Neural cell (in vitro differentiated cells): ENCODE data around the gene RNU6-1. TPM values are rescaled to one million over a fixed set of nuclear protein-coding genes. Genes with fewer than 3 reads are reported as not detected.

Experiments
- H2AFZ ChIP-seq: fragments of 200-600, 300-800 bp; sonication (generic), shearing (Covaris generic); 2 replicates; pipeline ENCODE4 v1.6.0; 2014; ENCODE audit warnings: low read depth, mild to moderate bottlenecking, antibody characterized with exemption, low read length, moderate library complexity
- H3F3A ChIP-seq: fragments of 200-600 bp; shearing (Covaris generic); 2 replicates; pipeline ENCODE4 v1.6.1; 2016; ENCODE audit warnings: mild to moderate bottlenecking, moderate library complexity, mixed read lengths, antibody characterized with exemption, low read length; ENCODE audit not compliant: insufficient read depth, poor library complexity, severe bottlenecking
- H3K27ac ChIP-seq: fragments of 200-600, 300-800 bp; sonication (generic), shearing (Covaris generic); 2 replicates; pipeline ENCODE4 v1.5.1; 2014; ENCODE audit warnings: mild to moderate bottlenecking, low read length, moderate library complexity
- H3K27me3 ChIP-seq: fragments of 300-800, 200-600 bp; sonication (generic), shearing (Covaris generic); 2 replicates; pipeline ENCODE4 v1.6.0; 2014; ENCODE audit warnings: mild to moderate bottlenecking, low read depth, low read length, moderate library complexity; ENCODE audit not compliant: insufficient read depth
- H3K36me3 ChIP-seq: fragments of 300-800, 200-600 bp; sonication (generic), shearing (Covaris generic); 2 replicates; pipeline ENCODE4 v1.5.1; 2014; ENCODE audit warnings: mild to moderate bottlenecking, antibody characterized with exemption, low read length, moderate library complexity; ENCODE audit not compliant: insufficient read depth
- H3K4me2 ChIP-seq: fragments of 300-800, 200-600 bp; sonication (generic), shearing (Covaris generic); 2 replicates; pipeline ENCODE4 v1.6.0; 2014; ENCODE audit warnings: mild to moderate bottlenecking, low read length
- H3K4me3 ChIP-seq: fragments of 300-800, 200-600 bp; sonication (generic), shearing (Covaris generic); 2 replicates; pipeline ENCODE4 v1.5.1; 2014; ENCODE audit warnings: mild to moderate bottlenecking, low read length, moderate library complexity
- H3K79me2 ChIP-seq: fragments of 200-600 bp; shearing (Covaris generic); replicated peaks from 2 replicates; pipeline ENCODE4 v1.6.0; 2014; ENCODE audit warnings: mild to moderate bottlenecking, low read length, moderate library complexity; ENCODE audit not compliant: insufficient read depth
- H3K9ac ChIP-seq: fragments of 300-800, 200-600 bp; sonication (generic), shearing (Covaris generic); 2 replicates; pipeline ENCODE4 v1.6.1; 2016; ENCODE audit warnings: mild to moderate bottlenecking, low read length, mixed read lengths
- H3K9me2 ChIP-seq: fragments of 200-600 bp; shearing (Covaris generic); 2 replicates; pipeline ENCODE4 v1.6.1; 2016; ENCODE audit warnings: mild to moderate bottlenecking, low read length, mixed read lengths; ENCODE audit not compliant: insufficient read depth
- H3K9me3 ChIP-seq: fragments of 200-600, 300-800 bp; sonication (generic), shearing (Covaris generic); 2 replicates; pipeline ENCODE4 v1.6.1; 2016; ENCODE audit warnings: mild to moderate bottlenecking, mixed run types, low read length, moderate library complexity, mixed read lengths
- H4K20me1 ChIP-seq: fragments of 200-600 bp; shearing (Covaris generic); 2 replicates; pipeline ENCODE4 v1.6.1; 2016; ENCODE audit warnings: mild to moderate bottlenecking, mixed run types; ENCODE audit not compliant: insufficient read depth
- CTCF ChIP-seq: fragments of 450-650 bp; IDR thresholded peaks from 2 replicates; pipeline ENCODE4 v1.5.1; 2014; ENCODE audit warnings: antibody characterized with exemption, mild to moderate bottlenecking, moderate library complexity; ENCODE audit not compliant: poor library complexity, severe bottlenecking
- EP300 ChIP-seq: fragments of 450-650 bp; conservative IDR thresholded peaks from 2 replicates; pipeline ENCODE4 v1.6.1; 2014; ENCODE audit warnings: antibody characterized with exemption, mild to moderate bottlenecking, moderate library complexity; ENCODE audit not compliant: poor library complexity, severe bottlenecking
- EZH2 ChIP-seq: fragments of 200-600, 300-800 bp; shearing (Covaris generic), sonication (generic); IDR thresholded peaks from 2 replicates; pipeline ENCODE4 v1.6.1; 2014; ENCODE audit warnings: antibody characterized with exemption, low read length, borderline replicate concordance, mild to moderate bottlenecking; ENCODE audit not compliant: insufficient read depth, poor library complexity, severe bottlenecking
- MXI1 ChIP-seq: fragments of 450-650 bp; conservative IDR thresholded peaks from 2 replicates; pipeline ENCODE4 v1.6.1; 2014; ENCODE audit warnings: antibody characterized with exemption, mild to moderate bottlenecking; ENCODE audit not compliant: poor library complexity, severe bottlenecking
- POLR2AphosphoS5 ChIP-seq: IDR thresholded peaks from 2 replicates; pipeline ENCODE4 v1.6.1; 2012
- RAD21 ChIP-seq: fragments of 450-650 bp; conservative IDR thresholded peaks from 2 replicates; pipeline ENCODE4 v1.6.1; 2014; ENCODE audit warnings: antibody characterized with exemption, mild to moderate bottlenecking, moderate library complexity
- REST ChIP-seq: IDR thresholded peaks from 2 replicates; pipeline ENCODE4 v1.6.1; 2012; ENCODE audit warnings: borderline replicate concordance
- SMC3 ChIP-seq: fragments of 450-650 bp; conservative IDR thresholded peaks from 2 replicates; pipeline ENCODE4 v1.6.1; 2014; ENCODE audit warnings: antibody characterized with exemption, mild to moderate bottlenecking, moderate library complexity; ENCODE audit not compliant: poor library complexity
- TAF1 ChIP-seq: IDR thresholded peaks from 2 replicates; pipeline ENCODE4 v1.6.1; 2012; ENCODE audit warnings: low read depth
- polyA plus RNA-seq: library from polyadenylated mRNA; depleted of rRNA; stranded (reverse); fragments of >200 nt; gene quantifications from 2 replicates; pipeline ENCODE4 v1.2.3, GENCODE V29; 2014

RNU6-1 gene
- polyA plus RNA-seq, 1 donor from 2014 or later, result not detected

GRCh38 chr15:67808821-67809220 is 31.0 kb downstream of the RNU6-1 start:
- H3K9me3 ChIP-seq, result no peaks in the 10 kb centered on the region
- H3K4me2 ChIP-seq, result no peak overlapping the region
- no peaks in the 10 kb centered on the region for H3K9me2 ChIP-seq
- H2AFZ ChIP-seq, result no peak overlapping the region
- H3K27me3 ChIP-seq, result no peaks in the 10 kb centered on the region
- TF ChIP-seq SMC3, result no peak
- no peaks in the 10 kb centered on the region for H3K79me2 ChIP-seq
- no peak overlapping the region for H3K4me3 ChIP-seq
- no peak overlapping the region for H3K27ac ChIP-seq
- H3K9ac ChIP-seq, result no peak overlapping the region
- no peaks in the 10 kb centered on the region for H3K36me3 ChIP-seq
- no peaks in the 10 kb centered on the region for H4K20me1 ChIP-seq
- H3F3A ChIP-seq, result no peaks in the 10 kb centered on the region

GRCh38 chr15:67807836-67808235 is 32.0 kb downstream of the RNU6-1 start:
- Histone ChIP-seq H3K9ac (no peak overlapping the region), H2AFZ (no peak overlapping the region), H3K79me2 (no peaks in the 10 kb centered on the region)

More at GRCh38 chr15:67807836-67808235, 32.0 kb downstream of the RNU6-1 start:
- no peaks in the 10 kb centered on the region for H4K20me1 ChIP-seq
- no peaks in the 10 kb centered on the region for H3K9me2 ChIP-seq
- no peak for TF ChIP-seq EP300
- no peak for TF ChIP-seq REST
- no peak for TF ChIP-seq SMC3
- no peak for TF ChIP-seq TAF1
- TF ChIP-seq EZH2, result no peak
- TF ChIP-seq RAD21, result no peak
- no peak for TF ChIP-seq MXI1
- TF ChIP-seq CTCF, result no peak
- TF ChIP-seq POLR2AphosphoS5, result no peak
- no peaks in the 10 kb centered on the region for H3K9me3 ChIP-seq
- H3K36me3 ChIP-seq, result no peaks in the 10 kb centered on the region
- no peaks in the 10 kb centered on the region for H3K27me3 ChIP-seq
- H3F3A ChIP-seq, result no peaks in the 10 kb centered on the region
- no peak overlapping the region for H3K27ac ChIP-seq
- H3K4me3 ChIP-seq, result no peak overlapping the region
- no peak overlapping the region for H3K4me2 ChIP-seq
